ENCODE data around the gene ATP2B2.
A peak's percentile ranks its signal among the peaks of the same experiment; 100 is the strongest.

The ATP2B2 gene

GRCh38 chr3:10483364-10483675, 22.1 kb downstream of the ATP2B2 start:
- H3K4me3 ChIP-seq (ENCODE audit: low read depth, low read length), result no peak overlapping the region
- no peaks in the 10 kb centered on the region for H3K4me1 ChIP-seq (ENCODE audit: control insufficient read depth in 1 of 2, insufficient read depth in 2 of 2, low read length in 2 of 2)
- H3K14ac ChIP-seq (ENCODE audit: low read length), result no peak overlapping the region
- no peak overlapping the region for H3K23ac ChIP-seq (ENCODE audit: low read length)
- H3K9ac ChIP-seq (ENCODE audit: low read length), result no peak overlapping the region
- no peak overlapping the region for H4K12ac ChIP-seq (ENCODE audit: low read depth, low read length)
- no peaks in the 10 kb centered on the region for H3K27me3 ChIP-seq (ENCODE audit: insufficient read depth, low read length)
- H2BK12ac ChIP-seq (ENCODE audit: low read length), result no peak overlapping the region
- no peak overlapping the region for H3K27ac ChIP-seq (ENCODE audit: low read depth, low read length)
- H2BK5ac ChIP-seq (ENCODE audit: low read depth, low read length, poor library complexity), result no peak overlapping the region
- no peak overlapping the region for H2AK5ac ChIP-seq (ENCODE audit: low read length)
- no peaks in the 10 kb centered on the region for H3K36me3 ChIP-seq (ENCODE audit: control insufficient read depth in 1 of 2, insufficient read depth in 2 of 2, low read length in 2 of 2)
- no peak overlapping the region for H3K18ac ChIP-seq (ENCODE audit: low read length)
- H2AFZ ChIP-seq (ENCODE audit: insufficient read depth, low read length, poor library complexity), result no peak overlapping the region
- no peaks in the 10 kb centered on the region for H3K79me1 ChIP-seq (ENCODE audit: low read length)
- no peaks in the 10 kb centered on the region for H3K79me2 ChIP-seq (ENCODE audit: control insufficient read depth, insufficient read depth, low read length, poor library complexity)
- H4K8ac ChIP-seq (ENCODE audit: low read depth, low read length), result no peak overlapping the region
- no peak overlapping the region for H3K4me2 ChIP-seq (ENCODE audit: low read length)
- peaks cover 4% of the 10 kb centered on the region for H3K9me3 ChIP-seq (ENCODE audit: insufficient read depth, low read depth, low read length)
- H2BK120ac ChIP-seq (ENCODE audit: insufficient read depth, low read length, poor library complexity), result no peak overlapping the region
- WGBS (ENCODE audit: extremely low coverage, insufficient coverage, insufficient read length), result no CpG with 5 or more reads among the region's 4 CpGs
- no peak for DNase-seq
- no peak overlapping the region for H3K4ac ChIP-seq (ENCODE audit: low read depth, low read length)
- no peak overlapping the region for H4K91ac ChIP-seq (ENCODE audit: low read depth, low read length)

DNA sequence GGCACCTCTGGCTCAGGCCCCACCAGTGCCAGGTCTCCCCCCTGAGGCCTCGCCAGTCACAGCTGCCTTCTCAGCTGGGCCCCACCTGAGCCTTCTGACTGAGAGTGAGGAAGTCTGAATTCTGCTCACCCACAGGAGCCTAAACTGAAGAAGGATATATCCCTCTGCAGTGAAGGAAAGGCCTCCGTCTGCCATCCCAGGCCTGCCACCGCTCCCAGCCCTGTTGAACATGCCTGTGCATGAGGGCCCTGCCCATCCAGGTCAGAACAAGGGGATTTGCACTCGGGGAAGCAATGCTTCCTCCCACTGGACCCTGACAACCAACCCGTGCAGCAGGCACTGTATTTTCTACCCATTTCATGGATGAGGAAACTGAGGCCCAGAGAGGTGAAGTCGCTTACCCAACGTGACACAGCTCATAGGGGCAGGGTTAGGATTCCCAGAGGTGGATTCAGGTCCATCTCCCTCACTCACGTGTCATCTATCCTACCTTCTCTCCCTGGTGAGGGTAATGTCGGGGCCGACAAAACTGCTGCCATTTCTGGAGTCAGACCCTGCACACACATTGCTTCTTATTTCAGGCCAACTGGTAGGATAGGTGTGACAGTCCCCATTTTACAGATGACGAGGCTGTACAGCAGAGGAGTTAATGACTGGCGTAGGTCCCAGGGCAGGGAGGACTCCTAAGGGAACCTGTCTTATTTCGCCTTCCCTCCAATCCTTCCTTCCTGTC, 22.6 kb downstream of the ATP2B2 start:
- no peak for DNase-seq
- Histone ChIP-seq H3K9ac (ENCODE audit: low read length) (no peak overlapping the region), H3K4ac (ENCODE audit: low read depth, low read length) (no peak overlapping the region), H3K14ac (ENCODE audit: low read length) (no peak overlapping the region), H3K79me2 (ENCODE audit: control insufficient read depth, insufficient read depth, low read length, poor library complexity) (no peaks in the 10 kb centered on the region), H3K27ac (ENCODE audit: low read depth, low read length) (no peak overlapping the region), H2BK5ac (ENCODE audit: low read depth, low read length, poor library complexity) (no peak overlapping the region), H3K9me3 (ENCODE audit: insufficient read depth, low read depth, low read length) (peaks cover 4% of the 10 kb centered on the region), H3K36me3 (ENCODE audit: control insufficient read depth in 1 of 2, insufficient read depth in 2 of 2, low read length in 2 of 2) (no peaks in the 10 kb centered on the region), H4K91ac (ENCODE audit: low read depth, low read length) (no peak overlapping the region), H3K23ac (ENCODE audit: low read length) (no peak overlapping the region), H2BK12ac (ENCODE audit: low read length) (no peak overlapping the region), H2AFZ (ENCODE audit: insufficient read depth, low read length, poor library complexity) (no peak overlapping the region), H4K12ac (ENCODE audit: low read depth, low read length) (no peak overlapping the region), H3K18ac (ENCODE audit: low read length) (no peak overlapping the region), H3K4me2 (ENCODE audit: low read length) (no peak overlapping the region), H3K27me3 (ENCODE audit: insufficient read depth, low read length) (no peaks in the 10 kb centered on the region), H2AK5ac (ENCODE audit: low read length) (no peak overlapping the region), H3K4me3 (ENCODE audit: low read depth, low read length) (no peak overlapping the region), H3K4me1 (ENCODE audit: control insufficient read depth in 1 of 2, insufficient read depth in 2 of 2, low read length in 2 of 2) (no peaks in the 10 kb centered on the region), H3K79me1 (ENCODE audit: low read length) (no peaks in the 10 kb centered on the region), H4K8ac (ENCODE audit: low read depth, low read length) (no peak overlapping the region), H2BK120ac (ENCODE audit: insufficient read depth, low read length, poor library complexity) (no peak overlapping the region)
- WGBS (ENCODE audit: extremely low coverage, insufficient coverage, insufficient read length), result no CpG with 5 or more reads among the region's 13 CpGs

- Histone ChIP-seq H3K27me3 (ENCODE audit: insufficient read depth, low read length) (no peaks in the 10 kb centered on the region), H2BK5ac (ENCODE audit: low read depth, low read length, poor library complexity) (no peak overlapping the region), H3K79me1 (ENCODE audit: low read length) (no peaks in the 10 kb centered on the region), H4K8ac (ENCODE audit: low read depth, low read length) (no peak overlapping the region), H3K9ac (ENCODE audit: low read length) (no peak overlapping the region), H3K23ac (ENCODE audit: low read length) (no peak overlapping the region), H3K79me2 (ENCODE audit: control insufficient read depth, insufficient read depth, low read length, poor library complexity) (no peaks in the 10 kb centered on the region), H4K91ac (ENCODE audit: low read depth, low read length) (no peak overlapping the region), H3K18ac (ENCODE audit: low read length) (no peak overlapping the region), H3K14ac (ENCODE audit: low read length) (no peak overlapping the region), H3K9me3 (ENCODE audit: insufficient read depth, low read depth, low read length) (peaks cover 2% of the 10 kb centered on the region), H3K4ac (ENCODE audit: low read depth, low read length) (no peak overlapping the region), H3K4me2 (ENCODE audit: low read length) (no peak overlapping the region), H3K27ac (ENCODE audit: low read depth, low read length) (no peak overlapping the region), H2AFZ (ENCODE audit: insufficient read depth, low read length, poor library complexity) (no peak overlapping the region), H3K36me3 (ENCODE audit: control insufficient read depth in 1 of 2, insufficient read depth in 2 of 2, low read length in 2 of 2) (no peaks in the 10 kb centered on the region), H2BK12ac (ENCODE audit: low read length) (no peak overlapping the region), H4K12ac (ENCODE audit: low read depth, low read length) (no peak overlapping the region), H3K4me3 (ENCODE audit: low read depth, low read length) (no peak overlapping the region), H2BK120ac (ENCODE audit: insufficient read depth, low read length, poor library complexity) (no peak overlapping the region), H2AK5ac (ENCODE audit: low read length) (no peak overlapping the region), H3K4me1 (ENCODE audit: control insufficient read depth in 1 of 2, insufficient read depth in 2 of 2, low read length in 2 of 2) (no peaks in the 10 kb centered on the region)
- peak; percentile 79 to 86 for DNase-seq
- no CpG with 5 or more reads among the region's 4 CpGs for WGBS (ENCODE audit: extremely low coverage, insufficient coverage, insufficient read length)
Observed at GRCh38 chr3:10480871-10481378, 24.5 kb downstream of the ATP2B2 start.

- H2BK12ac ChIP-seq (ENCODE audit: low read length), result no peak overlapping the region
- peaks cover 2% of the 10 kb centered on the region for H3K9me3 ChIP-seq (ENCODE audit: insufficient read depth, low read depth, low read length)
- H3K4me2 ChIP-seq (ENCODE audit: low read length), result no peak overlapping the region
- H3K18ac ChIP-seq (ENCODE audit: low read length), result no peak overlapping the region
- no peaks in the 10 kb centered on the region for H3K4me1 ChIP-seq (ENCODE audit: control insufficient read depth in 1 of 2, insufficient read depth in 2 of 2, low read length in 2 of 2)
- H2AK5ac ChIP-seq (ENCODE audit: low read length), result no peak overlapping the region
- no peak overlapping the region for H4K8ac ChIP-seq (ENCODE audit: low read depth, low read length)
- no peak overlapping the region for H3K27ac ChIP-seq (ENCODE audit: low read depth, low read length)
- no peak overlapping the region for H3K23ac ChIP-seq (ENCODE audit: low read length)
- no peak overlapping the region for H3K9ac ChIP-seq (ENCODE audit: low read length)
- no peak for DNase-seq
- no CpG with 5 or more reads among the region's 2 CpGs for WGBS (ENCODE audit: extremely low coverage, insufficient coverage, insufficient read length)
- H3K4ac ChIP-seq (ENCODE audit: low read depth, low read length), result no peak overlapping the region
- no peaks in the 10 kb centered on the region for H3K27me3 ChIP-seq (ENCODE audit: insufficient read depth, low read length)
- no peak overlapping the region for H2BK120ac ChIP-seq (ENCODE audit: insufficient read depth, low read length, poor library complexity)
- H3K36me3 ChIP-seq (ENCODE audit: control insufficient read depth in 1 of 2, insufficient read depth in 2 of 2, low read length in 2 of 2), result no peaks in the 10 kb centered on the region
- no peaks in the 10 kb centered on the region for H3K79me2 ChIP-seq (ENCODE audit: control insufficient read depth, insufficient read depth, low read length, poor library complexity)
- H4K12ac ChIP-seq (ENCODE audit: low read depth, low read length), result no peak overlapping the region
- no peak overlapping the region for H4K91ac ChIP-seq (ENCODE audit: low read depth, low read length)
- H2AFZ ChIP-seq (ENCODE audit: insufficient read depth, low read length, poor library complexity), result no peak overlapping the region
- no peak overlapping the region for H3K14ac ChIP-seq (ENCODE audit: low read length)
- H3K4me3 ChIP-seq (ENCODE audit: low read depth, low read length), result no peak overlapping the region
- no peak overlapping the region for H2BK5ac ChIP-seq (ENCODE audit: low read depth, low read length, poor library complexity)
- no peaks in the 10 kb centered on the region for H3K79me1 ChIP-seq (ENCODE audit: low read length)
Observed at GRCh38 chr3:10479311-10479710, 26.1 kb downstream of the ATP2B2 start.
